ENCODE results near the gene ANKRD10. TPM values are rescaled to one million over a fixed set of nuclear protein-coding genes. Genes with fewer than 3 reads are reported as not detected.
A peak's percentile ranks its signal among the peaks of the same experiment; 100 is the strongest.

Gene ANKRD10
- total RNA-seq, 1 experiment from 2014 or later, result 219 TPM

GRCh38 chr13:110888390-110888789 is 26.5 kb downstream of the ANKRD10 start:
- peak overlapping the region; percentile 93 for H3K27ac Mint-ChIP-seq
- ChIA-PET CTCF (interaction anchor here (0.9 kb wide), 1 partner anchor 179 kb away, joined by 3 read pairs; no protein-coding TSS in a partner anchor), POLR2A (no interaction called here)
- DNase-seq (ENCODE audit: low spot score), result no peak
- no peak overlapping the region for H3K4me3 Mint-ChIP-seq
- no peak for ATAC-seq
- peaks cover 52% of the 10 kb centered on the region for H3K4me1 Mint-ChIP-seq
- peaks cover 11% of the 10 kb centered on the region for H3K36me3 Mint-ChIP-seq
- no peaks in the 10 kb centered on the region for H3K27me3 Mint-ChIP-seq (ENCODE audit: low read depth)
- no peaks in the 10 kb centered on the region for H3K9me3 Mint-ChIP-seq
- TF ChIP-seq MXD4 (CRISPR knock-in tag; IDR thresholded peaks at IDR 0.05; ENCODE audit: borderline replicate concordance) (no peak), ZBTB21 (CRISPR knock-in tag; IDR thresholded peaks at IDR 0.05; ENCODE audit: borderline replicate concordance) (no peak), KAT7 (CRISPR knock-in tag; IDR thresholded peaks at IDR 0.05; ENCODE audit: borderline replicate concordance) (no peak), PRDM15 (CRISPR knock-in tag; IDR thresholded peaks at IDR 0.05) (no peak), SP1 (CRISPR knock-in tag; conservative IDR thresholded peaks at IDR 0.05) (no peak), USF2 (CRISPR knock-in tag; IDR thresholded peaks at IDR 0.05) (no peak), ZNF512 (CRISPR knock-in tag; IDR thresholded peaks at IDR 0.05; ENCODE audit: borderline replicate concordance) (no peak)

- Mint-ChIP-seq H3K4me3 (no peak overlapping the region), H3K27ac (peak overlapping the region; percentile 93), H3K36me3 (peaks cover 5% of the 10 kb centered on the region), H3K4me1 (peaks cover 52% of the 10 kb centered on the region), H3K27me3 (ENCODE audit: low read depth) (no peaks in the 10 kb centered on the region), H3K9me3 (no peaks in the 10 kb centered on the region)
- ATAC-seq (peak; percentile 30), DNase-seq (ENCODE audit: low spot score) (no peak)
- TF ChIP-seq JUN (CRISPR knock-in tag; IDR thresholded peaks at IDR 0.05) (no peak), GABPB1 (CRISPR knock-in tag; IDR thresholded peaks at IDR 0.05) (no peak), NFATC4 (CRISPR knock-in tag; IDR thresholded peaks at IDR 0.05) (peak; percentile 17; the same call in 1 of the 2 replicates), AR (CRISPR knock-in tag; IDR thresholded peaks at IDR 0.05) (peak; percentile 15; the same call in 1 of the 2 replicates)
- POLR2A ChIA-PET, result interaction anchor here (0.6 to 1.0 kb wide), 2 partner anchors 26 to 28 kb away, joined by 3 read pairs; no protein-coding TSS in a partner anchor
- CTCF ChIA-PET, result no interaction called here
Measured at GRCh38 chr13:110887597-110888333, 27.1 kb downstream of the ANKRD10 start.
